ENCODE results near the gene CXorf38. TPM values are rescaled to one million over a fixed set of nuclear protein-coding genes. Genes with fewer than 3 reads are reported as not detected.
A peak's percentile ranks its signal among the peaks of the same experiment; 100 is the strongest.

The CXorf38 gene
- total RNA-seq, 6 experiments from 2014 or later, result 10.6 to 11.6 (median 11.2) TPM

- H3K4me3 Mint-ChIP-seq, result no peak overlapping the region
- H3K27me3 Mint-ChIP-seq (ENCODE audit: insufficient read depth), result no peaks in the 10 kb centered on the region
- no peaks in the 10 kb centered on the region for H3K9me3 Mint-ChIP-seq
- H3K36me3 Mint-ChIP-seq (ENCODE audit: low read depth), result peaks cover 6% of the 10 kb centered on the region
- TF ChIP-seq, protein P1, sequence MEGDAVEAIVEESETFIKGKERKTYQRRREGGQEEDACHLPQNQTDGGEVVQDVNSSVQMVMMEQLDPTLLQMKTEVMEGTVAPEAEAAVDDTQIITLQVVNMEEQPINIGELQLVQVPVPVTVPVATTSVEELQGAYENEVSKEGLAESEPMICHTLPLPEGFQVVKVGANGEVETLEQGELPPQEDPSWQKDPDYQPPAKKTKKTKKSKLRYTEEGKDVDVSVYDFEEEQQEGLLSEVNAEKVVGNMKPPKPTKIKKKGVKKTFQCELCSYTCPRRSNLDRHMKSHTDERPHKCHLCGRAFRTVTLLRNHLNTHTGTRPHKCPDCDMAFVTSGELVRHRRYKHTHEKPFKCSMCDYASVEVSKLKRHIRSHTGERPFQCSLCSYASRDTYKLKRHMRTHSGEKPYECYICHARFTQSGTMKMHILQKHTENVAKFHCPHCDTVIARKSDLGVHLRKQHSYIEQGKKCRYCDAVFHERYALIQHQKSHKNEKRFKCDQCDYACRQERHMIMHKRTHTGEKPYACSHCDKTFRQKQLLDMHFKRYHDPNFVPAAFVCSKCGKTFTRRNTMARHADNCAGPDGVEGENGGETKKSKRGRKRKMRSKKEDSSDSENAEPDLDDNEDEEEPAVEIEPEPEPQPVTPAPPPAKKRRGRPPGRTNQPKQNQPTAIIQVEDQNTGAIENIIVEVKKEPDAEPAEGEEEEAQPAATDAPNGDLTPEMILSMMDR (IDR thresholded peaks at IDR 0.05), result no peak
- no peaks in the 10 kb centered on the region; the same call in 1 of the 2 replicates for H3K4me1 Mint-ChIP-seq (ENCODE audit: low read depth)
- H3K27ac Mint-ChIP-seq, result no peak overlapping the region
- DNase-seq, result no peak
Measured at GRCh38 chrX:40685362-40685918, 38.1 kb upstream of the CXorf38 start.

DNA sequence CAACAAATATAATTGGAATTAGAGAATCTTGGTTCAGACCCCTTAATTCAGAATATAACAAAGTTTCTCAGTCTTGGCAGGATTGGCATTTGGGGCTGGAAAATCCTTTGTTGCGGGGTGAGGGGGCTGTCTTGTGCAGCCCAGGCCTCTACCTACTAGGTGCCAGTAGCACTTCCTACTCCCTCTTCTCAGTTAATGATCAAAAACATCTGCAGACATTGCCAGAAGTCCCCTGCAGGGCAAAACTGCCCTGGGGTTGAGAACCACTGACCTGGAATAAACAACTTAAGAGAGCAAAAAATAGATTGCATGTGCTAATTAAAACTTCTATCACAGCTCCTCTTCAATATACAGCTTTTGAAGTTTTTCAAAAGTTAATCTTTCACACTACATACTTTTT is 36.7 kb upstream of the CXorf38 start:
- Mint-ChIP-seq H3K4me1 (ENCODE audit: low read depth) (no peaks in the 10 kb centered on the region; the same call in 1 of the 2 replicates), H3K27ac (no peak overlapping the region), H3K4me3 (no peak overlapping the region), H3K9me3 (no peaks in the 10 kb centered on the region), H3K27me3 (ENCODE audit: insufficient read depth) (no peaks in the 10 kb centered on the region), H3K36me3 (ENCODE audit: low read depth) (peaks cover 6% of the 10 kb centered on the region)
- no peak for DNase-seq
- TF ChIP-seq, protein P1 (IDR thresholded peaks at IDR 0.05), result no peak

DNA sequence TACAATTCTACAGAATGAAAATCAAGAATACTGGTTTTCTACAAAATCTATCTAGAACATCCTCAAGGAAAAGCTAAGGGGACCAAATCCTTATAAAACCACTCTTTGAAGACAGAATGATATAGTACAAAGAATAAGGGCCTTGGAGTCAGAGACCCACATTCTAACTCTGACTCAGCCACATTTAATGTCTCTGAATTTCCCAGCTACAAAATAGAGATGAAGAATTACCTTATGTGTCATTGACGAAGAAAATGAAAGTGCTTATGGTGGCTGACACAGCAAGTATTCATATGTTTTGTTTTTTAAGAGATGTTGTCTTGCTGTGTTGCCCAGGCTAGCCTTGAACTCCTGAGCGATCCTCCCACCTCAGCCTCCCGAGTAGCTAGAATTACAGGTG is 35.9 kb upstream of the CXorf38 start:
- TF ChIP-seq, protein P1 (IDR thresholded peaks at IDR 0.05), result no peak
- Mint-ChIP-seq H3K4me3 (no peak overlapping the region), H3K27me3 (ENCODE audit: insufficient read depth) (no peaks in the 10 kb centered on the region), H3K27ac (no peak overlapping the region), H3K4me1 (ENCODE audit: low read depth) (no peaks in the 10 kb centered on the region; the same call in 1 of the 2 replicates), H3K9me3 (no peaks in the 10 kb centered on the region), H3K36me3 (ENCODE audit: low read depth) (peaks cover 6% of the 10 kb centered on the region)
- no peak for DNase-seq

DNA sequence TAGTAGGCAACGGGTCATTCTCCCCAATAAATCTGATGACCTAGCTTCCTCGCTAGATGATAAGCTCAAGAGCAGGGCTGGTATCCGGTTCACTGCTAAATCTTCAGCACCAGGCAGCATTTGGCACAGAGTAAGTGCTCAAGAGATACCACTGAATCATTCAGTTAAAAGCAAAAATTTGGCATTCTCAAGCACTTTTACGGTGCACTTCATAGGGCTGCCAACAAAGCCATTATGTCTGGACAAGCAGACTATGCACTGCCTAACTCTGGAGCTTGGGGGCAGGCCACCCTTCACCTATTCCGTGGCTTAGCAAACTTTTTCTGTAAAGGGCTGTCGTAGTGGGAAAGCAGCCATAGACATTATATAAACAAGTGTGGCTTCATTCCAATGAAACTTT is 23.8 kb upstream of the CXorf38 start:
- no peaks in the 10 kb centered on the region for H3K9me3 Mint-ChIP-seq
- no peak for DNase-seq
- H3K4me1 Mint-ChIP-seq (ENCODE audit: low read depth), result no peaks in the 10 kb centered on the region
- H3K27ac Mint-ChIP-seq, result no peak overlapping the region; the same call in 1 of the 2 replicates
- H3K36me3 Mint-ChIP-seq (ENCODE audit: low read depth), result peaks cover 13% of the 10 kb centered on the region
- H3K27me3 Mint-ChIP-seq (ENCODE audit: insufficient read depth), result no peaks in the 10 kb centered on the region; the same call in 1 of the 2 replicates
- TF ChIP-seq, protein P1 (IDR thresholded peaks at IDR 0.05), result no peak; the same call in 1 of the 2 replicates
- no peak overlapping the region for H3K4me3 Mint-ChIP-seq

DNA sequence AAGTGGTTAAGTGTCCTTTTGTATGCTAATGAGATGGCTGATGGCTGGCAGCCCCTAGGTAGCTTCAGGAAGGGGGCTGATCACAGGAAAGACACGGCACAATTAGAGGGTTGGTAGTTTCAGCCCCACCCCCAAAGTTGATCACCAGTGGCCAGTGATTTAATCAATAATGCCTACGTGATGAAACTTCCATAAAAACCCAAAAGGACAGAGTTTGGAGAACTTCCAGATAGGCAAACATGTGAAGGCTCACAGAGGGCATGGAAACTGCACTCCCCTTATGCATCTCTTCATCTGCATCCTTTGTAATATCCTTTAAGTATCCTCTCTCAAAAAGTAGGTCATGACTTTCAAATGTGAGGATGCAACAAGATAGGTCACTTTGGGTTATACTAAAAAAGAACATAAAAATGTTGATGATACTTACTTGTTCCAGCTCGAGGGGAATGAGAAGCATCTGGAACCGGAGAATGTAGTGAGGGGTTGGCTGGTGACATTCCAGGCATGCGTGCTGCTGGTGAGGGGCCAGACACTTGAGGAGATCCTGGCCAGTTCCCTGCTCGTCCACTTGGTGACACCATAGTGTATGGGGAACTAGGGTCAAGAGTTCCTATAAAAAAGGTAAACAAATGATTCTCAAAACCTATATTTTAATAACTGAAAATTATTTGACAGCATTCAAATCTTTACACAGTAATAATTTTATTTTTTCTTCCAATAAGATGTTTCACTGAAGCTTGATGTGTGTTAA is 16.7 kb upstream of the CXorf38 start:
- Mint-ChIP-seq H3K4me1 (ENCODE audit: low read depth) (no peaks in the 10 kb centered on the region; the same call in 1 of the 2 replicates), H3K27ac (no peak overlapping the region), H3K27me3 (ENCODE audit: insufficient read depth) (no peaks in the 10 kb centered on the region; the same call in 1 of the 2 replicates), H3K4me3 (no peak overlapping the region), H3K9me3 (no peaks in the 10 kb centered on the region), H3K36me3 (ENCODE audit: low read depth) (peaks cover 10% of the 10 kb centered on the region)
- DNase-seq, result peak; percentile 42
- TF ChIP-seq, protein P1 (IDR thresholded peaks at IDR 0.05), result peak; percentile 63

Data from HFFc6 (cell line).